Measurements from ENCODE around the gene DPF3.
"Not testable (repeated sequence)": the region's sequence is repeated elsewhere in the genome, so short reads cannot be mapped to it uniquely, and the experiment has no call there.

Gene DPF3

DNA sequence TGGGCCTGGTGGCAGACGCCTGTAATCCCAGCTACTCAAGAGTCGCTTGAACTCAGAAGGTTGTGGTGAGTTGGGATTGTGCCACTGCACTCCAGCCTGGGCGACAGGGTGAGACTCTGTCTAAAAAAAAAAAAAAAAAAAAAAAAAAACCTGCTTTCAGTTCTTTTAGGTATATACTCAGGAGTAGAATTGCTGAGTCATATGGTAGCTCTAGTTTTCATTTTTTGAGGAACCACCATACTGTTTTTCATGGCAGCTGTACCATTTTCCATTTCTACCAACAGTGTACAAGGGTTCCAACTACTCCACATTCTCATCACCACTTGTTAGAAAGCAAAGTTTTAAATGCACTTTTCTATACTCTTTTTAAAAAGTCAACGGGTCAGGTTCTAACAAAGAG is 119.8 kb downstream of the DPF3 start:
- no peak for DNase-seq (ENCODE audit: low read depth)

DNA sequence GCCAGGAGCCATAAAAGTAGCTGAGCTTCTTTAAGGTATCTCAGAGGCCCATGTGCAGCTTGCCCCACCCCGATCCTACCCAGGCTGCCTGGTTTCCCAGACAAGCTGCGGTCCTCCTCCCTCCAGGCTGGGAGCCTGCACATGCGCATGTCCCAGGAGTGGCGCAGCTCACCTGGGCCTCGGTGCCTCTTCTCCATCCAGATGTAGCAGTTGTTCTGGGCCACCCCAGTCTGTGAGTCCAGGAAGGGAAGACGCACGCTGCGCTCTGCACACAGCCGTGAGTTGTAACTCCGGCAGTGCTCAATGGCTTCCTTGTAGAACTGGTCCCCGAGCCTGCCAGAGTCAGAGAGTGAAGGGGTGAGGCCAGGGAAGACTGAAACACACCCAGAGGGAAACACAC is 122.3 kb downstream of the DPF3 start:
- no peak for DNase-seq (ENCODE audit: low read depth)

DNA sequence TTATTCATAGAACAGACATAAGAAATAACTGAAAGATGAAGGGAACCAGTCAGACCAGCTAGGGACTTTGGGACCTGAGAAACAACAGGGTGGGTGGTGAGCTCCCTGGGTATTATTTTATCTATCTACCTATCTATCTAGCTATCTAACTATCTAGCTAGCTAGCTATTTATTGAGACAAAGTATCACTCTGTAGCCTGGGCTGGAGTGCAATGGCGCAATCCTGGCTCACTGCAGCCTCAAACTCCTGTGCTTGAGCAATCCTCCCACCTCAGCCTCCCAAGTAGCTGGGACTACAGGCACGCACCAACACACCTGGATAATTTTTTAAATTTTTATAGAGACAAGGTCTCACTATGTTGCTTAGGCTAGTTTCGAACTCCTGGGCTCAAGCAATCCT is 127.6 kb downstream of the DPF3 start:
- no peak for DNase-seq (ENCODE audit: low read depth)

DNA sequence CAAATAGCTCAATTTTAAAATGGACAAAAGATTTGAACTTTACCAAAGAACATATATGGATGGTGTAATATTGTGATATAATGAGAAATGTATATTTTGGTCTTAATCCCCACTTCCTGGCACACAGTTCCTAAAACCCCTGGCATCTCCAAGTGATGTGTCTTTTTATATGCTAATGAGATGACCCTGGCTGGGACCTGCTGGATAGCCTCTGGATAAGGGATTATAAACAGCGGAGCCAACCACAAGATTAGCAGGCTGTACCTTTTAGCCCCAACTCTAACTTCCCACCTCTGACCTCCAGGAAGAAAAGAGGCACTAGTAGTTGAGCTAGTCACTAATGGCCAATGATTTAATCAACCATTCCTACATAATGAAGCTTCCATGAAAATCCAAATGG is 130.0 kb downstream of the DPF3 start:
- DNase-seq (ENCODE audit: low read depth), result no peak

DNA sequence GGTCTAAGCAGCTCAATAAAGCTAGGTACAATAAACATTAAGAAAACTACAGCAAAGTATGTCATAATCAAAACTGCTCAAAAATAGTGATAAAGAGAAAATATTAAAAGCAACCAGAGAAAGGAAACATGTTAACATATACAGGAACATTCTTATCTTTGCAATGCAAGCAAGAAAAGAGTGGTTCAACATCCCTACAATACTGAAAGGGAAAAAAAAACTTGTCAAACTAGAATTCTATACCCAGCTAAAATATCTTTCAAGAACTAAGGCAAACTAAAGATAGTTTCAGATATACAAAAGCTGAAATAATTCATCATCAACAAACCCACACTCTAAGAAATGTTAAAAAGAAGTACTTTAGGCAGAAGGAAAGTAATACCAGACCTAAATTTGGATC is 134.2 kb downstream of the DPF3 start:
- DNase-seq (ENCODE audit: low read depth), result no peak

DNA sequence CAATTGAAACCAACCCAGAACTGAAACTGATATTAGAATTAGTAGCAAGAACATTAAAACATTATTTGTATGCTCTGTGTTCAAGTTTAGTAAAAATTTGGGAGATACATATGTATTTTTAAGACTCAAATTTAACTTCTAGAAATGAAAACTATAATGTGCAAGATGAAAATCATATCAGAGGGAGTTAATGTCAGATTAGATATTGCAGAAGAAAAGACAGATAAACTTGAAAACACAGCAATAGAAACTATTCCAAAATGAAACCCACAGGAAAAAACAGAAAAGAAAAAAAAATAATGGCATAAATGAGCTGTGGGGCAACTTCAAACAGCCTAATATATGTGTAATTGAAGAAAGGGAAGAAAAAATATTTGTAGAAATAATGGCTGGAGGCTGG is 134.9 kb downstream of the DPF3 start:
- DNase-seq (ENCODE audit: low read depth), result no peak

DNA sequence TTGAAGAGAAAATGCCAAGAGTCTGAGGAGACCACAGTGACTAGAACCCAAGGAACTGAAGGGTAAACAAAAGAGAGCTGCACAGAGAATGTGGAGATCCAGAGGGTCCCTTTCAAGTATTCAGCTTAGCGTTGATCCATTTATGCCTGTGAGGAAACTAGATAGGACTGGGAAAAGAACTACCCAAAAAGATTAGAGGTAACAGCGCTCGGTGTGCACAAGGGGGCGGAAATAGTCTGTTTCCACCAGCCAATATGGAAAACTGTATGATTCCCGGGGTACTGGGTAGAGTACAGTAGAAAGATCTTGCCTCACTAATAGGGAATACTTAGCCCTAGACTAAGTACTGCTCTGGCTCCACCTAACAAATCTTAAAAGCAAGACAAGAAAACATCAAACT is 135.5 kb downstream of the DPF3 start:
- DNase-seq (ENCODE audit: low read depth), result no peak

DNA sequence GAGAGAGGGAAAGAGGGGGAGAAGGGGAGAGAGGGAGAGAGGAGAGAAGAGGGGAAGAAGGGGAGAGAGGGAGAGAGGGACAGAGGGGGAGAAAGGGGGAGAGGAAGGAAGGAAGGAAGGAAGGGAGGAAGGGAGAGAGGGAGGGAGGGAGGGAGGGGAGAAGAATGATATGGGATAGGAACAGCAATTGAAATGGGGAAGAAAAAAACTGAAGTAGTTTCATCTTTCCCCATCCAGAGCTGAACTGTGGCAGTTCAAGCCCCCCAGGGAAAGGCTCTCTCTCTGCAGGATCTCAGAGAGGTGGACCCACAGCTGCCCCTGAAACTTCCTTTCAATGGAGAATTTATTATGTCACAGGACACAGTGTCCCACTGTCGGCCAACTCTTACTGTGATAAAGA is 136.9 kb downstream of the DPF3 start:
- DNase-seq (ENCODE audit: low read depth), result no peak

DNA sequence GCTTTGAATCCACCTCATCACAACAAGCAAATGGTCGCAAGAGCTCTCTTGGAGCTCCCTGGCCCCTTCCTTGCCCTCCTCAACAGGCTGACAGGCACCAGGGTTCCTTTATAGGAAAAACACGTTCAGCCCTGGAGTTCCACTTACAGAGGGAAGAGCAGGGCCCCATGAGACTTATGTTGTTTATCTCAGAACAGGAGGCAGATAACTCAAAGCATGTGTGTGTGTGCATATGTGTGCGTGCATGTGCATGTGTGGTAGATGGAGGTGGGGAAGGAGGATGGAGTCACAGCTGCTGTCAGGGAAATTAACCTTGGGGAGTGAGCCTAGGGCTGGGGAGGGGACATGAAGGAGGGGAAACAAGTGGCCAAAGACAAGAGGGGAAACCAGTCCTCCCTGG is 138.1 kb downstream of the DPF3 start:
- no peak for DNase-seq (ENCODE audit: low read depth)

DNA sequence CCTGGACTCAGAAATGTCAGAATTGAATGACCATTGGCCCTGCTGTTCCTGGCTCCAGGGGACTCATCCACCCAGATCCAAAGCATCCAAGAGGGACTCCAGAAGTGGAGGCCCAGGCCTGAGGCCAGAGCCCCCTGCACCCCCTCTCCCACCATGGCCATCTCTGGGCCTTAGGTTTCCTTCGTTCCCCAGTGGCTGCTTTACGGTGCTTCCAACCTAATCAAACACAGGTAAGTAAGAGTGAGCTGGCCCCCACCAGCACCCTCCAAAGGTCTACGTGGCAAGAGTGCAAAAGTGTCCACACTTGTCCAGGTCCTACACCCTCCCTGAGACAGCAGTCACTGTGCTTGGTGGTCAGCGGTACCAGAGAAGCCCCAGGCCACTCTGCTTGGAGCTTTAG is 139.0 kb downstream of the DPF3 start:
- DNase-seq (ENCODE audit: low read depth), result no peak

DNA sequence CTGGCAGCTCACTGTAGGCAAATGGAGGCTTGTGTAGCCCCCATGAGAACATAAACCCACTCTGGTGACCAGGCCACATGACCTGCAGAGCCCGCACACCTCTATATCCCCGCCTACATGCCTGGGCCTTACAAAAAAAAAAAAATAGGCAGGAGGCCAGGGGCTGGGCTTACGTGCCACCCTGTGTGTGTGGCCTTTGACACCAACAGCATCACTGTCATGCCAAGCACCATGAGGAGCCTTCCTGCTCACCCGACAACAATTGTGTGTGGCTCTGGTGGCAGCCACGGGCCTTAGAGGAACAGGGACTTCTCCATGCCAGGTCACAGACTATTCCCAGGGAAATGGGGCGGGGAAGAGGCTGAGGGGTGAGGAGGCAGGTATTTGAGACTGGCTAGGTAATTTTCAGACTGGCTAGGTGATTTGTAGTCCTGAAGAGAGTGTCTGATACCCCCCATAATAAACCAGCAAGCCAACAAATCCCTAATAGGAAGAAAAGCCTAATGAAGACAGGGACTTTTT is 140.0 kb downstream of the DPF3 start:
- DNase-seq (ENCODE audit: low read depth), result no peak

DNA sequence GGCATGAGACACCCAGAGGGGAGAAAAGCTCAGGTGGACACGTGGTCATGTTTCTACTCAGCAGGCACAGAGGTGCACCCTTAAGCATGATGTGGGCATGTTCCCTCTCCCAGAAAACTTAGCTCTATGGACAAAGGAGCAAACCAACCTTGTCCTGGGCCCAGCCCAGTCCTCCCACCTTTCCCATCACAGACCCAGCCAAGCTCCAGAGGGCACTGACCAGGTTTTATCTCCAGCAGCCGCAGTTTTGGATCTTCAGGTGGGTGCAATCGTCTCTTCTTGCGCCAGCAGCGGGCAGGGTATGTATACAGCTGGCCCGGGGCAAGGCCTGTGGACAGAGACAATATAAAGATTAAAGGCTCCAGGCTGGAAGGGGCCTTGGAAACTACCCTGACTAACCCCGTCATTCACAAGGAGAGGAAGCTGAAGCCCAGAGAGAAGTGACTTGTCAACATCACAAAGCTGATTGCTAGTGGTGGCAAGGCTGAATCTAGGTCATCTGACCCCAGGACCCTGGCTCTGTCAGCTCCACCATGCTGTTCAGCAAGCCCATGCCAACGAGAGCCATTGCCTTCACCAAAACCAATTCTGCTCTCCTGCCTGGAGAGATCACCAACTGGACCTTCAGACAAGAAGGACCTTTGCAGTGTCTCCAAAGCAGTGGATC is 140.7 kb downstream of the DPF3 start:
- no peak for DNase-seq (ENCODE audit: low read depth)

DNA sequence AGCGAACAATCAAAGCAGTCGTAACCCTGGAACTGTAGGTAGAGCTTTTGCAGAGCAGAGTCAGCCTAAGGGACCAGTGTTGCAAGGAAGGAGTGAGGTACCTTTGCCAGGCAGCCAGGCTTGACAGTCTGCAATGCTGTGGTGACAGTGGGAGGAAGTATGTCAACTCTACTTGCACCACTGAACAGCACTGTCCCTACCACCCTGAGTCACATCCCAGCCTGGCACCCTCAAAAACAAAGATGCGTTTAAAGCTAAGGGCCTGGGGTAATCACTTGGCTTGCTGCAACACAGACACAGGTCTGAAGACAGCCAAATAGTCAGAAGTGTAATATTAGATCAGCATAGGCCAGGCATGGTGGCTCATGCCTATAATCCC is 141.9 kb downstream of the DPF3 start:
- no peak for DNase-seq (ENCODE audit: low read depth)

DNA sequence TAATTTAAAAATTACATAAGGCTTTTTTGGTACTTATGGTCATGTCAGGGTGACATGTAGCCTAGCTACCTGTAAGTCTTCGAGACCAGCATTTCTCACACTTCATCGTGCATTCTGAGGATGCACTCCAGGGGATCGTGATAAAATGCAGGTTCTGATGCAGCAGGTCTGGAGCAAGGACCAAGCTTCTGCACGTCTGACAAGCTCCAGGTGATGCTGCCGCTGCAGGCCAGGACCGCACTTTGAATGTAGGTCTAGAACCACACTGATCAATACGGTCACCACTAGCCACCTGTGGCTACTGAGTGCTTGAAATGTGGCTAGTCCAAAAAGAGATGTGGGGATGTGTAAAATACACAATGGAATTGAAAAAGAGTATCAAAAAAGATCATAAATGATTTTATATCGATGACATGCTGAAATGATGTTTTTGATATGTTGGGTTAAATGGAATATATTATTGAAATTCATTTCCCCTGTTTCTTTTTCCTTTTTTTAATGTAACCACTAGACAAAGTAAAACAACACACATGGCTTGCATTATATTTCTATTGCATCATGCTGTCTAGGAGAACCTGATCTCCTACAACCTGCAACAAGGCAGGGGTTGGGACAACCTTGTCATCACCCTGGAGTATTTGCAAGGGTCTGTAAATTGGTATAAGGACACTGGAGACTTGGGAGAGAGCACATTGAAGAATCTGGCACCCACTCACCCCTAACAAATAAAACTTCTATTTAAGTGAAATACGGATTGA is 142.4 kb downstream of the DPF3 start:
- DNase-seq (ENCODE audit: low read depth), result no peak

DNA sequence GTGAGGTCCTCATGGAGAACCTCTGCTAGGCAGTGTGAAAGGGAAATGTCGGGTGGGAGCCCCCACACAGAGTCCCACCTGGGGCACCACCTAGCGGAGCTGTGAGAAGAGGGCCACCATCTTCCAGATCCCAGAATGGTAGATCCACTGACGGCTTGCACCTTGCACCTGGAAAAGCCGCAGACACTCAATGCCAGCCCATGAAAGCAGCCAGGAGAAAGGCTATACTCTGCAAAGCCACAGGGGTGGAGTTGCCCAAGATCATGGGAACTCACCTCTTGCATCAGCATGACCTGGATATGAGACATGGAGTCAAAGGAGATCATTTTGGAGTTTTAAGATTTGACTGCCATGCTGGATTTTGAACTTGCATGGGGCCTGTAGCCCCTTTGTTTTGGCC is 145.0 kb downstream of the DPF3 start:
- not testable (repeated sequence) for DNase-seq (ENCODE audit: low read depth)

DNA sequence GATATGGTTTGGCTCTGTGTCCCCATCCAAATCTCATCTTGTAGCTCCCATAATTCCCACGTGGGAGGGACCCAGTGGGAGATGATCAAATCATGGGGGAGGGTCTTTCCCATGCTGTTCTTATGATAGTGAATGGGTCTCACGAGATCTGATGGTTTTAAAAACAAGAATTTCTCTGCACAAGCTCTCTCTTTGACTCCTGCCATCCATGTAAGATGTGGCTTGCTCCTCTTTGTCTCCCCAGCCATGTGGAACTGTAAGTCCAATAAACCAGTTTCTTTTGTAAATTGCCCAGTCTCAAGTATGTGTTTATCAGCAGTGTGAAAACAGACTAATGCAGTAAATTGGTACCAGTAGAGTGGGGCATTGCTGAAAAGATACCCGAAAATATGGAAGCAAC is 146.2 kb downstream of the DPF3 start:
- DNase-seq (ENCODE audit: low read depth), result no peak

DNA sequence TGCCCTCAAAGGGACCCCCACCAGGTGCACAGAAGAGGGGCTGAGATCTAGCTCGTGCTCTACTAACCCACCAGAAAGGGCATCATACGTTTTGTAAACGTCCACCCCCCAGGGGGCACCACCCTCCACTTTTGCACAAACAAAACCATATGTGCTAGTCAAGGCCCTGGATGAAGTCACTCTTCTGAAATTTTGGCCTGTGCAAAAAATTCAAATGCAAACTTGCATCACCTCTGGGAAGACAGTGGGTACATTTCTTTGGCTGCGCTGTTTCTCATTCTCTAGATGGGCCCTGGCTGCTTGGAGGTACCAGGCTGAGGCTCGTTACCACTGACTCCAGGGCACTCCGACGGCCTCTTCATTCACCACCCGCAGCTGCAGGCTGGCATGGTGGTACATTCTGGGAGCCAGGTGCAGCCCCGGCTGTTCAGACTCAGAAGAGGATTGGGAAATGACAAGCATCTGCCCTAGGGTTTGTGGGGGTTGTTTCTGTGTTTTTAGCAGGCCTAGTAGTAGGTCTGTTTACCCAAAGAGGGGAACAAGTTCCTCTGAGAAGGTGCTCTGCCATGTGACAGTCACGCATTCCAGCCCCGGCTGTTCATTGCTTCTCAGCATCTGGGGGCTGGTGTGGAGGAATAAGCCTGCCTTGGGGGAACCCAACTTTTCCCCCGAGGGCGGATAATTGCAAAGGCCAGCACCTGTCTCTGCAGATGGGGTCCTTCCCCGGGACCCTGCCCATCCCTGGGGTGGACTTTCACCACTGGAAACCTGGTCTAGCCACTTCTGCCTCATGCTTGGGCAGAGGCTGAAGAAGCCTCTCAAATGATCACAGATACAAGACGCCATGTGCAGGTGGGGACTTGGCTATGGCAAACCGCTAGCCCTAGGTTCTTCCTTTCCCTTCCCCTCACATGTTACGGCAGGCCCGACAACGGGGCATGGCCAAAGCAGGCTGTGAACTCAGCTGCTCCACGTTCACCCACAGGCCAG is 147.6 kb downstream of the DPF3 start:
- peak; percentile 75 for DNase-seq (ENCODE audit: low read depth)

DNA sequence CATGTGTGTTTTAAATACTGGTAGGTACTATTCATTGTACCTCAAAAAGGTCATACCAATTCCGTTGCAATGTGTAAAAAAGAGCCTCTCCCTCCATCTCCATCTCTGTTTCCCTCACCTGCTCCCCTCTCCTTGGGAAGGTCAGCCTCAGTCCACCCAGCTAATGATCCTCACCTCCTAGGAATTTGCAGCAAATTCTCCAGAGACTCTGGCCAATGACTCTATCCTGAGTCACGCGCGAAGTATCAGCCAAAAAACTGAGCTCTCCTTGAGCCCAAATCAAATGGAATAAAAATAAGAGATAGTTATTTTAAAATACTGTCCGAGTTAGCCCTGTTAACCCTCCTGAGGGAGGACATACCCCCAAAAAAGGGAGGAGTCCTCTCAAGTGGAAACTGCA is 148.4 kb downstream of the DPF3 start:
- peak; percentile 77 for DNase-seq (ENCODE audit: low read depth)

DNA sequence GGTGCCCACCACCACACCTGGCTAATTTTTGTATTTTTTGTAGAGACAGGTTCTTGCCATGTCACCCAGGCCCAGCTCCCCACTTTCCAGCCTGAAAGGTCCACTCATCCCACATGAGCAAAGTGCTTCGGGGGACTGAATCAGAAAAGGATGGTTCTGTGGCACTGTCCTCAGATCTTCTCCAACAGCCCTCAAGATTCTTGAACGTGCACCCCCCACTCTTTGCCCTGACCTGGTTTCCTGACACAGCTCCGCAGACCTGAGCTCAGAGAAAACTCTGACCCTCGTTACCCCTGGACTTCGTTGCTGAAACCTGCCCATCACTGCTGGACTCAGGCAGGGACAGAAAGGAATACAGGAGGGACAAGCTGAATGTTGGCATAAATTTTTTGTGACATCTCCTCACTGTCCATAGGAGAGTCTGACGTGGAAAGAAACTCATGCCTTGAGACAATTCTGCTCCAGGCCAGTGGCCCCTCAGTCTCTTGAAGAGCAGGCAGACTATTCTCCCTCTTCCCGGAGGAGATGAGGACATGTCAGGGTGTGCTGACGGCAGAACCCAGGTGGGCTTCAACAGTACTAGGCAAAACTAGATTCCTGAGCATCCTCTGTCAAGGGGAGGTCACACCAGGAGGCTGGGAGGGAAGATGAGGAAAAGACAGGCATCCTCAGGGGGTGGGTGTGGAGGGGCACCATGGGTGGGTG is 149.3 kb downstream of the DPF3 start:
- DNase-seq (ENCODE audit: low read depth), result no peak

DNA sequence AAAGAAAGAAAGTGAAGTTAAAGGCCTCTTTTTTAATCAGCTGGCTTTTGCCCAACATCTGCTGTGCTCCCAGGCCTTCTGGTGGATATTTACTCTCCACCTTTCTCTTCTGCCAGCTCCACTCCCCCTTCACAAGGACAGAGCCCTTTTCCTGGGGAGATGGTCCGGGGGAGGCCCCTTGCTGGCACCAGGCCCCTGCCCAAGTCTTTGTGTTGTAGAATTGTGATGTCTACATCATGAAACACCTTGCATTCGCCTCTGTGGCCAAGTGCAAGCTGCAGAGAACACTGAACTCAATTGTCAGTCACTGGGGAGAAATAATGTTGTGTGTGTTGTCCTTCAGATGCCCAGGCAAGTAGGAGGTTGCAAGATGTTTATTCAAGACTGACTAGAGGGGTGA is 150.3 kb downstream of the DPF3 start:
- no peak for DNase-seq (ENCODE audit: low read depth)

DNA sequence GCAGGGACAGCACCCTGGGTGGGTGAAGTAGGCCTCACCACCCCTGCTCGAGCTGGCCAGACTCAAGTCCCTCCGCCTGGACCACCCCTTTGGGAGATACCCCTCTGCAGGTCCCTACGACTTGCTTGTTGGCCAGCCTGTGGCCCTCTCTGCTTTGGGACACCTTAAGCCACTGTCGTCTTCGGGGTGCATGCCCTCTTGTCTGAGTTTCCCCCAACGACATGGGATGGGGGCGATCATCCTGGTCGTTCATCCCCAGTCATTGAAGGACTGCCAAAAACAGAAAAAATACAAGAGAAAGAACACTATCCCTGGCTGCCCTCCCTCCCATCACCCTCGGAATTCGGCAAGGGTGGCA is 151.1 kb downstream of the DPF3 start:
- DNase-seq (ENCODE audit: low read depth), result no peak
